ENCODE measurements around the gene ZKSCAN1. TPM values are rescaled to one million over a fixed set of nuclear protein-coding genes. Genes with fewer than 3 reads are reported as not detected.

Gene ZKSCAN1
- total RNA-seq, 4 donors from 2014 or later: 48.0 to 86.1 (median 73.5) TPM

DNA sequence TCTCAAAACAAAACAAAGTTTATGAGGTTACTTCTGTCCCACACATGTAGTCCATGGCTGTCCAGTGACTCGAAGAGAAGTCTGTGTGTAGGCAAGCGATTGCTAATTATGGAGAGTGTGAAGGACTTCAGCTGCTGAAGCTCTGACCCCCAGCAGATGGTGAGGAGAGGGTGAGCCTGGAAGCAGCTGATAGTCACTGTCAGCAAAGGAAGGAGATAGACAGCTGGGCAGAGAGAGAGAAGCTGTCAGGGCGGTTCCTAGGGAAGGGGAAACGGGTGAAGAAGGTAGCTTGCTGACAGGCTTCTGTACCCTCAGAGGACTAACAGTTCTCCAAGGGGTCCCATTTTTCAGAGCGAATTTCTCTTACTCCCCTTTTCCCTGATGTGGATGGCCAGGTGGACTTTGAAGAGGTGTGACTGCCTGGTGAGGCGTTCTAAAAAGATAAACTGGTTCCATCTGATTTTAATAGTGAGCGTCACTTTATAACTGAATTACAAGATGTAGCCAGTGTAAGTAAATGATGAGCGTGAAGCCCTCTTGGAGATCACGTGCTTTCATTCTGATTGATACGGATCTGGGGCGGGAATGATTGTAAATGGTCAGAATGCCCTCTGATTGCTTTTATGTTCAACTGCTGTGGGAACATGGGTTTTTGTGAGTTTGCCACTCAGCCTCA, 46.3 kb downstream of the ZKSCAN1 start:
- TF ChIP-seq POLR2A (IDR thresholded peaks at IDR 0.05): no peak
- TF ChIP-seq, protein P1, sequence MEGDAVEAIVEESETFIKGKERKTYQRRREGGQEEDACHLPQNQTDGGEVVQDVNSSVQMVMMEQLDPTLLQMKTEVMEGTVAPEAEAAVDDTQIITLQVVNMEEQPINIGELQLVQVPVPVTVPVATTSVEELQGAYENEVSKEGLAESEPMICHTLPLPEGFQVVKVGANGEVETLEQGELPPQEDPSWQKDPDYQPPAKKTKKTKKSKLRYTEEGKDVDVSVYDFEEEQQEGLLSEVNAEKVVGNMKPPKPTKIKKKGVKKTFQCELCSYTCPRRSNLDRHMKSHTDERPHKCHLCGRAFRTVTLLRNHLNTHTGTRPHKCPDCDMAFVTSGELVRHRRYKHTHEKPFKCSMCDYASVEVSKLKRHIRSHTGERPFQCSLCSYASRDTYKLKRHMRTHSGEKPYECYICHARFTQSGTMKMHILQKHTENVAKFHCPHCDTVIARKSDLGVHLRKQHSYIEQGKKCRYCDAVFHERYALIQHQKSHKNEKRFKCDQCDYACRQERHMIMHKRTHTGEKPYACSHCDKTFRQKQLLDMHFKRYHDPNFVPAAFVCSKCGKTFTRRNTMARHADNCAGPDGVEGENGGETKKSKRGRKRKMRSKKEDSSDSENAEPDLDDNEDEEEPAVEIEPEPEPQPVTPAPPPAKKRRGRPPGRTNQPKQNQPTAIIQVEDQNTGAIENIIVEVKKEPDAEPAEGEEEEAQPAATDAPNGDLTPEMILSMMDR (IDR thresholded peaks at IDR 0.05): no peak
- H3K4me1 ChIP-seq: peaks cover 0 to 8% (median 0%) of the 10 kb centered on the region in 4 donors
- H3K27me3 ChIP-seq: no peaks in the 10 kb centered on the region
- peaks cover 0 to 75% (median 0%) of the 10 kb centered on the region in 3 donors for H3K36me3 ChIP-seq
- no peak for DNase-seq
- H3K27ac ChIP-seq: no peak overlapping the region
- H3K4me3 ChIP-seq: no peak overlapping the region
- no peaks in the 10 kb centered on the region for H3K9me3 ChIP-seq

DNA sequence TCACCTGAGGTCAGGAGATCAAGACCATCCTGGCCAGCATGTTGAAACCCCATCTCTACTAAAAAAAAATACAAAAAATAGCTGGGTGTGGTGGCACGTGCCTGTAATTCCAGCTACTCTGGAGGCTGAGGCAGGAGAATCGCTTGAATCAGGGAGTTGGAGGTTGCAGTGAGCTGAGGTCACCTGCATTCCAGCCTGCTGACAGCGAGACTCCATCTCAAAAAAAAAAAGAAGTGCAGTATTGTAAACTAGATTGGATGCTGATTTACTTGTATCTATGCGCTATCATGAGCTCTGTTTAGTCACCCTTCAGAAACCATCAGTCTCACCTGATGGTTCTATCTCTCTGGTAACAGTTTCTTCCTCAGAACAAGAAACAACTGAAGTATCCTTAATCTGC, 48.0 kb downstream of the ZKSCAN1 start:
- no peak for TF ChIP-seq POLR2A (IDR thresholded peaks at IDR 0.05)
- Histone ChIP-seq H3K27ac (no peak overlapping the region), H3K36me3 (peaks cover 0 to 58% (median 0%) of the 10 kb centered on the region in 3 donors), H3K4me3 (no peak overlapping the region), H3K9me3 (no peaks in the 10 kb centered on the region), H3K27me3 (no peaks in the 10 kb centered on the region), H3K4me1 (peaks cover 0 to 8% (median 0%) of the 10 kb centered on the region in 4 donors)
- no peak for DNase-seq

DNA sequence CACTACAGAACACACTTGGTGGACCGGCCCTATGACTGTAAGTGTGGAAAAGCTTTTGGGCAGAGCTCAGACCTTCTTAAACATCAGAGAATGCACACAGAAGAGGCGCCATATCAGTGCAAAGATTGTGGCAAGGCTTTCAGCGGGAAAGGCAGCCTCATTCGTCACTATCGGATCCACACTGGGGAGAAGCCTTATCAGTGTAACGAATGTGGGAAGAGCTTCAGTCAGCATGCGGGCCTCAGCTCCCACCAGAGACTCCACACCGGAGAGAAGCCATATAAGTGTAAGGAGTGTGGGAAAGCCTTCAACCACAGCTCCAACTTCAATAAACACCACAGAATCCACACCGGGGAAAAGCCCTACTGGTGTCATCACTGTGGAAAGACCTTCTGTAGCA, 48.8 kb downstream of the ZKSCAN1 start:
- Histone ChIP-seq H3K36me3 (peaks cover 0 to 56% (median 0%) of the 10 kb centered on the region in 3 donors), H3K9me3 (no peaks in the 10 kb centered on the region)
- TF ChIP-seq POLR2A (IDR thresholded peaks at IDR 0.05): no peak
- TF ChIP-seq, protein P1 (IDR thresholded peaks at IDR 0.05): no peak

DNA sequence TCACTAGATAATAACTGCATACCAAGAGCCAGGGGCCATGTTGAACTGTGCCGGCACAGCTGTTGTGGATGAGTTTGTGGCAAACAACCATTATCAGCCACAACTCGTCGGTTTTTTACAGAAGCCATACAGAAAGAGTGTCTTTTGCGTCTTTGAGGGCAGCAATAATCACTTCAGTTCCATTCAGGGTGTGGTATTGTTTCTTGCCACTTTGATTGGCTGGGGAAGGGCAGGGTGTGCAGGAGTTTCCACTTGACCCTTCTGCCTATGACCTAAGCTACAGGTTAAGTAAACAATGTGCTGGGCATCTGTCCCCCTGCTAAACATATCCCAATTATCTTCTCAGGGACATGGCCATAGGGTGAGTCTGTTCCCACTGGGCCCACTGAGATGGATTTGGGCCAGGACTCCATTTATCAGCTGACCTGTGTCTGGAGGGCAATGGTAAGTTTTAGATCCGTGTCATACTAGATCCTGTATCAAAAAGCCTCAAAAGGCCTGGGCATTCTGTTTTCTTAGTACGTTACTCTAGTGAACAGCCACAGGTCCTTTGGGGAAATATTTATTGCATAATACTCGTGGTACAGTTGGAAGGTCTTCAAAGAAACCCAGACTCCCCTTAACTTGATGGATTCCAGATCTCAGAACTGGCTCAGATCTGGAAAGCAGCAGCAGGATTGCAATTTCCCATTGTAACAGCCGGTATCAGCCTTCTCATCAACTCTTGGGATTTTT, 50.2 kb downstream of the ZKSCAN1 start:
- peaks cover 0 to 56% (median 0%) of the 10 kb centered on the region in 3 donors for H3K36me3 ChIP-seq
- no peak overlapping the region for H3K4me3 ChIP-seq
- no peak for TF ChIP-seq POLR2A (IDR thresholded peaks at IDR 0.05)
- TF ChIP-seq, protein P1 (IDR thresholded peaks at IDR 0.05): no peak
- H3K4me1 ChIP-seq: peaks cover 0 to 8% (median 0%) of the 10 kb centered on the region in 4 donors
- peaks cover 0 to under 1% (median under 1%) of the 10 kb centered on the region in 4 donors for H3K9me3 ChIP-seq
- no peaks in the 10 kb centered on the region for H3K27me3 ChIP-seq
- peak overlapping the region in 2 of 4 donors; percentile 21 to 32 for H3K27ac ChIP-seq
- no peak for DNase-seq

More for the DNA sequence above, 48.8 kb downstream of the ZKSCAN1 start:
- no peaks in the 10 kb centered on the region for H3K27me3 ChIP-seq
- no peak overlapping the region for H3K4me3 ChIP-seq
- DNase-seq: no peak
- peaks cover 0 to 8% (median 0%) of the 10 kb centered on the region in 4 donors for H3K4me1 ChIP-seq
- H3K27ac ChIP-seq: no peak overlapping the region

DNA sequence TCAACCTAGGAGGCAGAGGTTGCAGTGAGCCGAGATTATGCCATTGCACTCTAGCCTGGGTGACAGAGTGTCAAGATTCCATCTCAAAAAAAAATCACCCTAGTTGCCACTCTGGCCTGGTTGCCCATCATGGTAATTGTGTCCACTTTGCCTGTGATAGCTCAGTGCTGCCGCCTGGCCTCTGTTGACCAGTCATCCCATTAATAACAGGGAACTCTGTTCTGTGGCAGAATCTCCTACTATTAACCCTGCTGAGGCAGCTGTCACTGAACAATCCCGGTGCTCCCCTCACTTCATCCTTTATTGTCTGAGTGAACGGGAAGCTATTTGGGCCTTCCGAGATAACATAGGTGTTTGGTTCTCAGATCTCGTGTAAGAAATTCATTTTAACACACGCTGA, 51.6 kb downstream of the ZKSCAN1 start:
- Histone ChIP-seq H3K4me1 (peaks cover 0 to 8% (median 0%) of the 10 kb centered on the region in 4 donors), H3K4me3 (no peak overlapping the region), H3K36me3 (peaks cover 4 to 58% (median 5%) of the 10 kb centered on the region in 3 donors), H3K27ac (no peak overlapping the region), H3K9me3 (peaks cover 0 to 13% (median 9%) of the 10 kb centered on the region in 4 donors), H3K27me3 (no peaks in the 10 kb centered on the region)
- TF ChIP-seq, protein P1 (IDR thresholded peaks at IDR 0.05): no peak
- TF ChIP-seq POLR2A (IDR thresholded peaks at IDR 0.05): no peak
- no peak for DNase-seq

DNA sequence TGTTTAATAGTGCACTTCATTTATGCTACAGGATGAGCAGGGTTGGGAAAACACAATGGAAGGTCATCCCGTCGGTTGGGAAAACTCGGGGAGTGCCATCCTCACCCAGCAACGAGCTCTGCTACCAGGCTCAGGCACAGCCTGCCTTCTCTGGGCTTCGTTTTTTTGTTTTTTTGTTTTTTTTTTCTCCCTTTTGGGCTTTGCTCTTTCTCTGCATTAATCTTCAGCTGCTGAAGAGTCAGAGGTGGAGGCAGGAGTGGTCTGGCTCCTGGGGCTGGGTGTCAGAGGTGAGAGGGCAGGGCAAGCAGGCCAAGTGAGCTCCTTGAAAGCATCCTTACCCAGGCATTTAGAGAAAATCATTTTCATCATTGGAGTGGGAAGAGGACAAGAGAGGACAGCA, 54.6 kb downstream of the ZKSCAN1 start:
- TF ChIP-seq, protein P1 (IDR thresholded peaks at IDR 0.05): no peak
- no peak for TF ChIP-seq POLR2A (IDR thresholded peaks at IDR 0.05)
- Histone ChIP-seq H3K36me3 (peaks cover 5 to 65% (median 14%) of the 10 kb centered on the region in 3 donors), H3K4me1 (peaks cover 0 to 8% (median 0%) of the 10 kb centered on the region in 4 donors), H3K9me3 (peaks cover 0 to 25% (median 11%) of the 10 kb centered on the region in 4 donors), H3K27ac (no peak overlapping the region), H3K27me3 (no peaks in the 10 kb centered on the region), H3K4me3 (no peak overlapping the region)
- no peak for DNase-seq

Measured in Peyer's patch (tissue), 4 donors.